ENCODE measurements around the gene DNASE1L3. TPM values are rescaled to one million over a fixed set of nuclear protein-coding genes. Genes with fewer than 3 reads are reported as not detected.

Gene DNASE1L3
- polyA plus RNA-seq, 2 of the 4 experiments (the other 2 are of a cell fraction), result 0.19 TPM; not detected in 1

DNA sequence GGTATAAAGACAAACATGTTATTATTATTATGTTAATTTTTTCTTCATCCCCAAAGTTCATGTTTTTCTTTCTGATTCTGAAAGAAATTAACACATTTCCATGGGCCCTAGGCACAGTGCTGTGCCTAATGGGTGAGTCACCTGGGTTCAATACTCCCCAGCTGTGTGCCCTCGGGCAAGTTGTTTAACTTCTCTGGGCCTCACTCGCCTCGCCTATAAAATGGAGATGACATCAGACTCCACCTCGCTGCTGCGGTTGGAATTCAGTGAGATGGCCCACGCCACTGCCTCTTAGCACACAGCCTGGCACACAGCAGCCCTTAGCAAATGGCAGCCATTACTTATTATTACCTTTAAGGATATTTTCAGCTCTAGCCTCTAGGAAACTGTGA lies 22.6 kb downstream of the DNASE1L3 start:
- DNase-seq (ENCODE audit: low read depth in 1 of 2, low spot score in 1 of 2) (no peak), FAIRE-seq (no peak), ATAC-seq (no peak)
- H3K4me3 ChIP-seq, result no peak overlapping the region
- ChIA-PET POLR2A (interaction anchor here (1.0 kb wide), 2 partner anchors 29 to 113 kb away, joined by 3 to 5 read pairs; no protein-coding TSS in a partner anchor), CTCF (interaction anchor here (0.7 to 9.0 kb wide), 29 partner anchors 9 to 337 kb away, joined by 3 to 172 read pairs (median 4); partner anchors contain the start of genes ABHD6, HTD2 and RPP14)
- 31% methylated on average over 6 of the region's 6 CpGs for WGBS (ENCODE audit: missing lambda C conversion rate)
- peaks cover 12% of the 10 kb centered on the region for H3K4me1 ChIP-seq
- H3K4me2 ChIP-seq, result 0 out of 3 replicates have a peak overlapping the region, but pooled peaks have one; percentile 14
- no peaks in the 10 kb centered on the region for H3K9me3 ChIP-seq
- peak overlapping the region in 1 of 2 experiments; percentile 44; a peak in 1 of 6 replicates for H3K27ac ChIP-seq
- TF ChIP-seq FOSL2 (IDR thresholded peaks at IDR 0.05) (no peak), FOSL2 (CRISPR knock-in tag; IDR thresholded peaks at IDR 0.05) (peak; percentile 35; the same call in 1 of the 2 replicates), NR3C1 (IDR thresholded peaks at IDR 0.05) (no peak)

DNA sequence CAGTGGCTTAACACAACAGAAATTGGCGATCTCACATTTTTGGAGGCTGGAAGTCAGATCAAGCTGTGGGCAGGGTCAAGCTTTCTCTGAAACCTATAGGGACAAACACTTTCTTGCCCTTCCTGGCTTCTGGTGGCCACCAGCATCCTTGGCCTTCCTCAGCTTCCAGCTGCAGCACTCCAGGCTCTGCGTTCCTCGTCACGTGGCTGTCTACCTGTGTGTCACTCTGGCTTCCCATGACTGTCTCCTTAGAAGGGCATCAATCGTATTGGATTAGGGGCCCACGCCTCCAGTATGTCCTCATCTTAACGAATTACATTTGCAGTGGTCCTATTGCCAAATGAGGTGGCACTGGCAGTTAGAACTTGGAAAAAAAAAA lies 25.8 kb downstream of the DNASE1L3 start:
- WGBS (ENCODE audit: missing lambda C conversion rate), result 92% methylated on average over 7 of the region's 7 CpGs
- CTCF ChIA-PET, result interaction anchor here (1.2 to 9.0 kb wide), 5 partner anchors 18 to 230 kb away, joined by 4 to 172 read pairs (median 14); partner anchors contain the start of genes HTD2 and RPP14
- Histone ChIP-seq H3K4me1 (peaks cover 27% of the 10 kb centered on the region), H3K9me3 (no peaks in the 10 kb centered on the region), H3K4me3 (no peak overlapping the region), H3K4me2 (no peak overlapping the region), H3K27ac (no peak overlapping the region)
- DNase-seq (ENCODE audit: low read depth in 1 of 2, low spot score in 1 of 2) (no peak), FAIRE-seq (no peak), ATAC-seq (no peak)
- TF ChIP-seq HDAC2 (IDR thresholded peaks at IDR 0.05) (no peak), NPAS2 (CRISPR knock-in tag; IDR thresholded peaks at IDR 0.05; ENCODE audit: borderline replicate concordance) (no peak), GATA3 (IDR thresholded peaks at IDR 0.05; ENCODE audit: borderline replicate concordance) (no peak), EHMT2 (IDR thresholded peaks at IDR 0.05; ENCODE audit: low read depth) (no peak), RNF2 (IDR thresholded peaks at IDR 0.05; ENCODE audit: borderline replicate concordance, low read depth) (no peak), POLR2AphosphoS2 (conservative IDR thresholded peaks at IDR 0.05; ENCODE audit: low read length) (no peak), ZSCAN20 (CRISPR knock-in tag; IDR thresholded peaks at IDR 0.05) (no peak)
- TF ChIP-seq, protein P1, sequence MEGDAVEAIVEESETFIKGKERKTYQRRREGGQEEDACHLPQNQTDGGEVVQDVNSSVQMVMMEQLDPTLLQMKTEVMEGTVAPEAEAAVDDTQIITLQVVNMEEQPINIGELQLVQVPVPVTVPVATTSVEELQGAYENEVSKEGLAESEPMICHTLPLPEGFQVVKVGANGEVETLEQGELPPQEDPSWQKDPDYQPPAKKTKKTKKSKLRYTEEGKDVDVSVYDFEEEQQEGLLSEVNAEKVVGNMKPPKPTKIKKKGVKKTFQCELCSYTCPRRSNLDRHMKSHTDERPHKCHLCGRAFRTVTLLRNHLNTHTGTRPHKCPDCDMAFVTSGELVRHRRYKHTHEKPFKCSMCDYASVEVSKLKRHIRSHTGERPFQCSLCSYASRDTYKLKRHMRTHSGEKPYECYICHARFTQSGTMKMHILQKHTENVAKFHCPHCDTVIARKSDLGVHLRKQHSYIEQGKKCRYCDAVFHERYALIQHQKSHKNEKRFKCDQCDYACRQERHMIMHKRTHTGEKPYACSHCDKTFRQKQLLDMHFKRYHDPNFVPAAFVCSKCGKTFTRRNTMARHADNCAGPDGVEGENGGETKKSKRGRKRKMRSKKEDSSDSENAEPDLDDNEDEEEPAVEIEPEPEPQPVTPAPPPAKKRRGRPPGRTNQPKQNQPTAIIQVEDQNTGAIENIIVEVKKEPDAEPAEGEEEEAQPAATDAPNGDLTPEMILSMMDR (IDR thresholded peaks at IDR 0.05), result no peak
- TF ChIP-seq, protein P2, sequence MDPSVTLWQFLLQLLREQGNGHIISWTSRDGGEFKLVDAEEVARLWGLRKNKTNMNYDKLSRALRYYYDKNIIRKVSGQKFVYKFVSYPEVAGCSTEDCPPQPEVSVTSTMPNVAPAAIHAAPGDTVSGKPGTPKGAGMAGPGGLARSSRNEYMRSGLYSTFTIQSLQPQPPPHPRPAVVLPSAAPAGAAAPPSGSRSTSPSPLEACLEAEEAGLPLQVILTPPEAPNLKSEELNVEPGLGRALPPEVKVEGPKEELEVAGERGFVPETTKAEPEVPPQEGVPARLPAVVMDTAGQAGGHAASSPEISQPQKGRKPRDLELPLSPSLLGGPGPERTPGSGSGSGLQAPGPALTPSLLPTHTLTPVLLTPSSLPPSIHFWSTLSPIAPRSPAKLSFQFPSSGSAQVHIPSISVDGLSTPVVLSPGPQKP (IDR thresholded peaks at IDR 0.05; ENCODE audit: low read depth, low read length), result no peak
- TF ChIP-seq, protein P3, sequence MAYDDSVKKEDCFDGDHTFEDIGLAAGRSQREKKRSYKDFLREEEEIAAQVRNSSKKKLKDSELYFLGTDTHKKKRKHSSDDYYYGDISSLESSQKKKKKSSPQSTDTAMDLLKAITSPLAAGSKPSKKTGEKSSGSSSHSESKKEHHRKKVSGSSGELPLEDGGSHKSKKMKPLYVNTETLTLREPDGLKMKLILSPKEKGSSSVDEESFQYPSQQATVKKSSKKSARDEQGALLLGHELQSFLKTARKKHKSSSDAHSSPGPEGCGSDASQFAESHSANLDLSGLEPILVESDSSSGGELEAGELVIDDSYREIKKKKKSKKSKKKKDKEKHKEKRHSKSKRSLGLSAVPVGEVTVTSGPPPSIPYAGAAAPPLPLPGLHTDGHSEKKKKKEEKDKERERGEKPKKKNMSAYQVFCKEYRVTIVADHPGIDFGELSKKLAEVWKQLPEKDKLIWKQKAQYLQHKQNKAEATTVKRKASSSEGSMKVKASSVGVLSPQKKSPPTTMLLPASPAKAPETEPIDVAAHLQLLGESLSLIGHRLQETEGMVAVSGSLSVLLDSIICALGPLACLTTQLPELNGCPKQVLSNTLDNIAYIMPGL (CRISPR knock-in tag; IDR thresholded peaks at IDR 0.05; ENCODE audit: borderline replicate concordance), result no peak
- TF ChIP-seq, protein P4, sequence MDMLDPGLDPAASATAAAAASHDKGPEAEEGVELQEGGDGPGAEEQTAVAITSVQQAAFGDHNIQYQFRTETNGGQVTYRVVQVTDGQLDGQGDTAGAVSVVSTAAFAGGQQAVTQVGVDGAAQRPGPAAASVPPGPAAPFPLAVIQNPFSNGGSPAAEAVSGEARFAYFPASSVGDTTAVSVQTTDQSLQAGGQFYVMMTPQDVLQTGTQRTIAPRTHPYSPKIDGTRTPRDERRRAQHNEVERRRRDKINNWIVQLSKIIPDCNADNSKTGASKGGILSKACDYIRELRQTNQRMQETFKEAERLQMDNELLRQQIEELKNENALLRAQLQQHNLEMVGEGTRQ (IDR thresholded peaks at IDR 0.05), result no peak
- POLR2A ChIA-PET, result interaction anchor here (1.3 kb wide), 1 partner anchor 121 kb away, joined by 3 read pairs; the partner anchor contains the start of genes HTD2 and RPP14

DNA sequence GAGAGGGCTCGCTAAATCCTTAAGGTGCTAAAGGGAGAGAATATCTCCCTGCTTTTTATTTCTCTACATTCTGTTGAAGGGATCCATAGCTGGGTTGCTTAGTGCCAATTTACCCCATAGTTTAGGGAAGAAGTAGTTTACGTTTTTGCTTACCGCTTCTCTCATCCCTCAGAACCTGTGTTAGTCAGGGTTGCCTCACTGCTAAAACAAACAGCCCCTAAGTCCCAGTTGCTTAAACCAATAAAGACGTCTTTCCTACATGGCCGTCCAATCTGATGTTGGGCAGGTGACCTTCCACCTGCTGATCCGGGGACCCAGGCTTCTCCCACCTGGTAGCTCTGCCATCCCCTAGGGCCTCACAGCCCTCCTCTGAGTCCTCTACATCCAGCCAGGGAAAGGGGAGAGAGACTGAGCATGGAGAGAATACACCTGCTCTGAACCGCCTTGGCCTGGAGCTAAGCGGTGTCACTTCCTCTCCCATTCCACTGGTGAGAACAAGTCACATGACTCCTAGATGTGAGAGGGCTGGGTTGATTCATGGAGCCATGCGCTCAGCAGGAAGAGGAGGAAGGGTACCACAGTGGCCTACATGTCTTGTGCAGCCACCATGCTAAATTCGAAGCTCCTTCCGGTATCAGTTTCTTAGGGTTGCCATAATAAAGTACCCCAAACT lies 26.3 kb downstream of the DNASE1L3 start:
- WGBS (ENCODE audit: missing lambda C conversion rate), result 90% methylated on average over 10 of the region's 11 CpGs
- CTCF ChIA-PET, result interaction anchor here (1.0 to 9.0 kb wide), 8 partner anchors 17 to 231 kb away, joined by 3 to 172 read pairs (median 8); partner anchors contain the start of genes HTD2 and RPP14
- Histone ChIP-seq H3K27ac (no peak overlapping the region), H3K4me2 (no peak overlapping the region), H3K9me3 (no peaks in the 10 kb centered on the region), H3K4me3 (no peak overlapping the region), H3K4me1 (peaks cover 27% of the 10 kb centered on the region)
- TF ChIP-seq CHD2 (IDR thresholded peaks at IDR 0.05; ENCODE audit: low read length, partially characterized antibody) (no peak), CEBPB (IDR thresholded peaks at IDR 0.05) (no peak), TFCP2L1 (CRISPR knock-in tag; IDR thresholded peaks at IDR 0.05) (no peak), GATA3 (IDR thresholded peaks at IDR 0.05; ENCODE audit: borderline replicate concordance) (no peak)
- TF ChIP-seq, protein P4 (IDR thresholded peaks at IDR 0.05), result 0 out of 2 replicates have a peak, but pooled peaks have one; percentile 7
- no peak for FAIRE-seq
- no peak for ATAC-seq
- DNase-seq (ENCODE audit: low read depth in 1 of 2, low spot score in 1 of 2), result no peak
- POLR2A ChIA-PET, result interaction anchor here (0.6 to 1.3 kb wide), 2 partner anchors 13 to 122 kb away, joined by 3 to 4 read pairs; partner anchors contain the start of genes HTD2 and RPP14

All from A549 (cell line).